Measurements from ENCODE around the gene ADGRA3. TPM values are rescaled to one million over a fixed set of nuclear protein-coding genes. Genes with fewer than 3 reads are reported as not detected.

ADGRA3 gene
- total RNA-seq, 2 donors from 2014 or later: 5.3 to 8.2 TPM

GRCh38 chr4:22430626-22431025 is 85.2 kb downstream of the ADGRA3 start:
- H3K27ac Mint-ChIP-seq: no peak overlapping the region
- peaks cover 4% of the 10 kb centered on the region for H3K36me3 Mint-ChIP-seq
- H3K27me3 Mint-ChIP-seq: no peaks in the 10 kb centered on the region
- no peak for ATAC-seq
- H3K4me1 Mint-ChIP-seq (ENCODE audit: low read depth in 2 of 2): no peaks in the 10 kb centered on the region
- no peak overlapping the region for H3K4me3 Mint-ChIP-seq
- DNase-seq (ENCODE audit: low spot score): no peak
- H3K9me3 Mint-ChIP-seq: no peaks in the 10 kb centered on the region

- no peak for ATAC-seq
- Mint-ChIP-seq H3K27me3 (no peaks in the 10 kb centered on the region), H3K9me3 (no peaks in the 10 kb centered on the region), H3K4me1 (ENCODE audit: low read depth in 2 of 2) (no peaks in the 10 kb centered on the region), H3K36me3 (peaks cover 4% of the 10 kb centered on the region), H3K4me3 (no peak overlapping the region), H3K27ac (no peak overlapping the region)
- DNase-seq (ENCODE audit: low spot score): no peak
Measured at GRCh38 chr4:22428441-22428840, 87.4 kb downstream of the ADGRA3 start.

GRCh38 chr4:22427675-22428074 is 88.2 kb downstream of the ADGRA3 start:
- H3K9me3 Mint-ChIP-seq: no peaks in the 10 kb centered on the region

GRCh38 chr4:22420291-22420690 is 95.6 kb downstream of the ADGRA3 start:
- ATAC-seq: no peak
- Mint-ChIP-seq H3K36me3 (no peaks in the 10 kb centered on the region), H3K27me3 (no peaks in the 10 kb centered on the region), H3K4me1 (ENCODE audit: low read depth in 2 of 2) (no peaks in the 10 kb centered on the region), H3K27ac (no peak overlapping the region), H3K4me3 (no peak overlapping the region), H3K9me3 (no peaks in the 10 kb centered on the region)
- DNase-seq (ENCODE audit: low spot score): no peak

More at GRCh38 chr4:22427675-22428074, 88.2 kb downstream of the ADGRA3 start:
- Mint-ChIP-seq H3K4me3 (no peak overlapping the region), H3K36me3 (peaks cover 4% of the 10 kb centered on the region), H3K27me3 (no peaks in the 10 kb centered on the region), H3K27ac (no peak overlapping the region), H3K4me1 (ENCODE audit: low read depth in 2 of 2) (no peaks in the 10 kb centered on the region)
- ATAC-seq (no peak), DNase-seq (ENCODE audit: low spot score) (no peak)

GRCh38 chr4:22417408-22417807 is 98.5 kb downstream of the ADGRA3 start:
- no peak overlapping the region for H3K4me3 Mint-ChIP-seq
- H3K4me1 Mint-ChIP-seq (ENCODE audit: low read depth in 2 of 2): no peaks in the 10 kb centered on the region
- no peak for ATAC-seq
- DNase-seq (ENCODE audit: low spot score): no peak
- no peak overlapping the region for H3K27ac Mint-ChIP-seq
- H3K9me3 Mint-ChIP-seq: no peaks in the 10 kb centered on the region
- no peaks in the 10 kb centered on the region for H3K27me3 Mint-ChIP-seq
- H3K36me3 Mint-ChIP-seq: no peaks in the 10 kb centered on the region

- H3K36me3 Mint-ChIP-seq: no peaks in the 10 kb centered on the region
- DNase-seq (ENCODE audit: low spot score) (no peak), ATAC-seq (no peak)
- no peaks in the 10 kb centered on the region for H3K4me1 Mint-ChIP-seq (ENCODE audit: low read depth in 2 of 2)
- H3K27ac Mint-ChIP-seq: peak overlapping the region in 1 of 2 donors; percentile 7
- H3K4me3 Mint-ChIP-seq: no peak overlapping the region
- no peaks in the 10 kb centered on the region for H3K27me3 Mint-ChIP-seq
- no peaks in the 10 kb centered on the region for H3K9me3 Mint-ChIP-seq
Measured at GRCh38 chr4:22416403-22416802, 99.5 kb downstream of the ADGRA3 start.

- H3K27ac Mint-ChIP-seq: no peak overlapping the region
- H3K27me3 Mint-ChIP-seq: no peaks in the 10 kb centered on the region
- H3K9me3 Mint-ChIP-seq: no peaks in the 10 kb centered on the region
- ATAC-seq (no peak), DNase-seq (ENCODE audit: low spot score) (no peak)
- H3K4me3 Mint-ChIP-seq: no peak overlapping the region
- no peaks in the 10 kb centered on the region for H3K36me3 Mint-ChIP-seq
- H3K4me1 Mint-ChIP-seq (ENCODE audit: low read depth in 2 of 2): no peaks in the 10 kb centered on the region
Measured at GRCh38 chr4:22414833-22415232, 101.0 kb downstream of the ADGRA3 start.

- ATAC-seq: no peak
Measured at GRCh38 chr4:22413471-22413870, 102.4 kb downstream of the ADGRA3 start.

GRCh38 chr4:22412013-22412412 is 103.9 kb downstream of the ADGRA3 start:
- H3K27ac Mint-ChIP-seq: no peak overlapping the region
- H3K36me3 Mint-ChIP-seq: no peaks in the 10 kb centered on the region
- DNase-seq (ENCODE audit: low spot score) (no peak), ATAC-seq (no peak)
- no peaks in the 10 kb centered on the region for H3K27me3 Mint-ChIP-seq
- H3K4me1 Mint-ChIP-seq (ENCODE audit: low read depth in 2 of 2): no peaks in the 10 kb centered on the region
- H3K9me3 Mint-ChIP-seq: no peaks in the 10 kb centered on the region
- H3K4me3 Mint-ChIP-seq: no peak overlapping the region

More at GRCh38 chr4:22413471-22413870, 102.4 kb downstream of the ADGRA3 start:
- no peak overlapping the region for H3K27ac Mint-ChIP-seq
- H3K36me3 Mint-ChIP-seq: no peaks in the 10 kb centered on the region
- no peak for DNase-seq (ENCODE audit: low spot score)
- H3K27me3 Mint-ChIP-seq: no peaks in the 10 kb centered on the region
- H3K9me3 Mint-ChIP-seq: no peaks in the 10 kb centered on the region
- H3K4me3 Mint-ChIP-seq: no peak overlapping the region
- H3K4me1 Mint-ChIP-seq (ENCODE audit: low read depth in 2 of 2): no peaks in the 10 kb centered on the region

GRCh38 chr4:22410645-22411247 is 105.1 kb downstream of the ADGRA3 start:
- H3K27ac Mint-ChIP-seq: no peak overlapping the region
- H3K27me3 Mint-ChIP-seq: no peaks in the 10 kb centered on the region
- no peaks in the 10 kb centered on the region for H3K36me3 Mint-ChIP-seq
- ATAC-seq (no peak), DNase-seq (ENCODE audit: low spot score) (no peak)
- no peaks in the 10 kb centered on the region for H3K4me1 Mint-ChIP-seq (ENCODE audit: low read depth in 2 of 2)
- no peaks in the 10 kb centered on the region for H3K9me3 Mint-ChIP-seq
- no peak overlapping the region for H3K4me3 Mint-ChIP-seq

- Mint-ChIP-seq H3K27me3 (no peaks in the 10 kb centered on the region), H3K9me3 (no peaks in the 10 kb centered on the region), H3K27ac (no peak overlapping the region), H3K4me3 (no peak overlapping the region), H3K36me3 (no peaks in the 10 kb centered on the region), H3K4me1 (ENCODE audit: low read depth in 2 of 2) (no peaks in the 10 kb centered on the region)
- ATAC-seq: no peak
- no peak for DNase-seq (ENCODE audit: low spot score)
Measured at GRCh38 chr4:22408474-22408873, 107.4 kb downstream of the ADGRA3 start.

GRCh38 chr4:22407361-22407760 is 108.5 kb downstream of the ADGRA3 start:
- no peak overlapping the region for H3K27ac Mint-ChIP-seq
- H3K36me3 Mint-ChIP-seq: no peaks in the 10 kb centered on the region
- DNase-seq (ENCODE audit: low spot score) (no peak), ATAC-seq (no peak)
- no peaks in the 10 kb centered on the region for H3K9me3 Mint-ChIP-seq
- H3K4me3 Mint-ChIP-seq: no peak overlapping the region
- no peaks in the 10 kb centered on the region for H3K4me1 Mint-ChIP-seq (ENCODE audit: low read depth in 2 of 2)
- no peaks in the 10 kb centered on the region for H3K27me3 Mint-ChIP-seq

- no peaks in the 10 kb centered on the region for H3K27me3 Mint-ChIP-seq
- no peak overlapping the region for H3K4me3 Mint-ChIP-seq
- DNase-seq (ENCODE audit: low spot score) (no peak), ATAC-seq (no peak)
- H3K9me3 Mint-ChIP-seq: no peaks in the 10 kb centered on the region
- no peaks in the 10 kb centered on the region for H3K36me3 Mint-ChIP-seq
- no peaks in the 10 kb centered on the region for H3K4me1 Mint-ChIP-seq (ENCODE audit: low read depth in 2 of 2)
- no peak overlapping the region for H3K27ac Mint-ChIP-seq
Measured at GRCh38 chr4:22398671-22399070, 117.2 kb downstream of the ADGRA3 start.

GRCh38 chr4:22391551-22391950 is 124.3 kb downstream of the ADGRA3 start:
- H3K27me3 Mint-ChIP-seq: no peaks in the 10 kb centered on the region
- H3K4me3 Mint-ChIP-seq: no peak overlapping the region
- H3K4me1 Mint-ChIP-seq (ENCODE audit: low read depth in 2 of 2): no peaks in the 10 kb centered on the region
- no peaks in the 10 kb centered on the region for H3K9me3 Mint-ChIP-seq
- ATAC-seq: no peak
- H3K36me3 Mint-ChIP-seq: no peaks in the 10 kb centered on the region
- no peak overlapping the region for H3K27ac Mint-ChIP-seq
- DNase-seq (ENCODE audit: low spot score): no peak

- Mint-ChIP-seq H3K9me3 (no peaks in the 10 kb centered on the region), H3K4me1 (ENCODE audit: low read depth in 2 of 2) (peaks cover 0 to 2% of the 10 kb centered on the region in 2 donors), H3K27me3 (no peaks in the 10 kb centered on the region), H3K27ac (no peak overlapping the region), H3K36me3 (no peaks in the 10 kb centered on the region), H3K4me3 (no peak overlapping the region)
- ATAC-seq (peak in 1 of 2 donors; percentile 53), DNase-seq (ENCODE audit: low spot score) (no peak)
Measured at GRCh38 chr4:22389240-22389870, 126.5 kb downstream of the ADGRA3 start.

Measured in natural killer cell treated with Interleukin-12 subunit alpha and Interleukin-12 subunit beta and Interleukin-15 and Interleukin-18, amount 100 ng/mL, for 72 hours (primary cell).